HG03520 (cell line): ENCODE results near the gene DAPK3.

Source experiments
- ATAC-seq: cut with Tn5 transposase; IDR thresholded peaks from one replicate; pipeline ENCODE4 v1.9.1; 2021; ENCODE audit warnings: mild to moderate bottlenecking, moderate library complexity; ENCODE audit not compliant: unreplicated experiment

The DAPK3 gene

GRCh38 chr19:3932931-3933810 is 37.7 kb downstream of the DAPK3 start, which contains the start of gene NMRK2:
Gene NMRK2 (plus strand): TSS chr19:3933069. CDS start chr19:3933672, 603 bp downstream.
- no peak for ATAC-seq

- no peak for ATAC-seq
Measured at GRCh38 chr19:3931041-3931440, 39.9 kb downstream of the DAPK3 start.

- no peak for ATAC-seq
Measured at GRCh38 chr19:3923912-3924311, 47.0 kb downstream of the DAPK3 start.

- no peak for ATAC-seq
Measured at GRCh38 chr19:3923096-3923758, 47.7 kb downstream of the DAPK3 start.

- no peak for ATAC-seq
Measured at GRCh38 chr19:3919793-3920192, 51.1 kb downstream of the DAPK3 start.

GRCh38 chr19:3916033-3916432 is 54.9 kb downstream of the DAPK3 start:
- ATAC-seq = no peak

- ATAC-seq = no peak
Measured at GRCh38 chr19:3914199-3914598, 56.7 kb downstream of the DAPK3 start.

GRCh38 chr19:3910105-3910504 is 60.8 kb downstream of the DAPK3 start:
- no peak for ATAC-seq
